Measurements from ENCODE around the gene NMNAT3.

Gene NMNAT3

GRCh38 chr3:139638518-139638917 is 39.3 kb downstream of the NMNAT3 start:
- TF ChIP-seq, protein P1, sequence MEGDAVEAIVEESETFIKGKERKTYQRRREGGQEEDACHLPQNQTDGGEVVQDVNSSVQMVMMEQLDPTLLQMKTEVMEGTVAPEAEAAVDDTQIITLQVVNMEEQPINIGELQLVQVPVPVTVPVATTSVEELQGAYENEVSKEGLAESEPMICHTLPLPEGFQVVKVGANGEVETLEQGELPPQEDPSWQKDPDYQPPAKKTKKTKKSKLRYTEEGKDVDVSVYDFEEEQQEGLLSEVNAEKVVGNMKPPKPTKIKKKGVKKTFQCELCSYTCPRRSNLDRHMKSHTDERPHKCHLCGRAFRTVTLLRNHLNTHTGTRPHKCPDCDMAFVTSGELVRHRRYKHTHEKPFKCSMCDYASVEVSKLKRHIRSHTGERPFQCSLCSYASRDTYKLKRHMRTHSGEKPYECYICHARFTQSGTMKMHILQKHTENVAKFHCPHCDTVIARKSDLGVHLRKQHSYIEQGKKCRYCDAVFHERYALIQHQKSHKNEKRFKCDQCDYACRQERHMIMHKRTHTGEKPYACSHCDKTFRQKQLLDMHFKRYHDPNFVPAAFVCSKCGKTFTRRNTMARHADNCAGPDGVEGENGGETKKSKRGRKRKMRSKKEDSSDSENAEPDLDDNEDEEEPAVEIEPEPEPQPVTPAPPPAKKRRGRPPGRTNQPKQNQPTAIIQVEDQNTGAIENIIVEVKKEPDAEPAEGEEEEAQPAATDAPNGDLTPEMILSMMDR (IDR thresholded peaks at IDR 0.05; ENCODE audit: low read depth, low read length) = no peak
- no peak for DNase-seq (ENCODE audit: extremely low read depth, low read depth)

GRCh38 chr3:139636511-139636910 is 41.3 kb downstream of the NMNAT3 start:
- TF ChIP-seq, protein P1 (IDR thresholded peaks at IDR 0.05; ENCODE audit: low read depth, low read length) = no peak
- DNase-seq (ENCODE audit: extremely low read depth, low read depth) = no peak

DNA sequence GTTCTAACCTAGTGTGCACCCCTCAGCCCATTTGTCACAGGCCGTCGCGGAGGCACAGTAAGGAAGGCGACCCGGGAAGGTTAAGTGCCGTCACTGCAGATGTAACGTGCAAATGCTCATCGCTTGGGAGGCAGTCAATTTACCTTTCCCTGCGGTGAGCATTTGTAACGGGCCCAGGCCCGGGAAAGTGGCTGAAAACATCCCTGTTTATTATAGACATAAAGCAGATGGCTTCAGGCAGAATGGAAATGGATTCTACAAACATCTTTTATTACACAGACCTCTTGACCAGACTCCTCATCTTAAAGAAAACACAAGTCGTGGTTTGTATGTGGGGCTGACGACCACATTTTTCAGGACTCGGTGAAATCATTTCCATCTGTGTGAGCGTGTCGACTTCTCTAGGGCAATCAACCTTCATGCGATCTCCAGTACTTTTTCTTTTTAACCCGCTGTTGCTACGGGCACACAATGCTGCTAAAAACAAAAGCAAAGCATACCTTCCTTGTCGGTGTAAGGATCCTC is 43.6 kb downstream of the NMNAT3 start:
- DNase-seq (ENCODE audit: extremely low read depth, low read depth) = no peak
- TF ChIP-seq, protein P1 (IDR thresholded peaks at IDR 0.05; ENCODE audit: low read depth, low read length) = no peak

GRCh38 chr3:139633511-139633910 is 44.3 kb downstream of the NMNAT3 start:
- no peak for DNase-seq (ENCODE audit: extremely low read depth, low read depth)
- TF ChIP-seq, protein P1 (IDR thresholded peaks at IDR 0.05; ENCODE audit: low read depth, low read length) = no peak

DNA sequence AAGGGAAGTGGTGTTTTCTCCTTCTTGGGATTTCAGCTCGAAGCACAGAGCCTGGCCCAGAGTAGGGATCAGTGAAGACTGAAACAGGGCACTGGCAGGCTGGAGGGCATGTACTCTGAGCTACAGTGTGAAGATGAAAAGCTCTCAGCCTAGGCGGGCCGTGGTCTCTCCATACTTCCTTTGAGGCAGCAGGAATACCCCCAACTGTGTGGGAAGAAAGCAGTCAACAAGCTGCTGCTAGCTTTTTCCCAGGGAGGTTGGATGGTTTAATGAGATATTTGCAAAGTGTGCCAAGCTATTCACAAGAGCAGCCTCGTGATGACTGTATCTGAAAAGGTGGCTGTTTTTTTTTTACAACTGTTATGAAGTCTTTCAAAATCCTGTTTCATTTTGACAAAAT is 47.2 kb downstream of the NMNAT3 start:
- TF ChIP-seq, protein P1 (IDR thresholded peaks at IDR 0.05; ENCODE audit: low read depth, low read length) = no peak
- DNase-seq (ENCODE audit: extremely low read depth, low read depth) = no peak

DNA sequence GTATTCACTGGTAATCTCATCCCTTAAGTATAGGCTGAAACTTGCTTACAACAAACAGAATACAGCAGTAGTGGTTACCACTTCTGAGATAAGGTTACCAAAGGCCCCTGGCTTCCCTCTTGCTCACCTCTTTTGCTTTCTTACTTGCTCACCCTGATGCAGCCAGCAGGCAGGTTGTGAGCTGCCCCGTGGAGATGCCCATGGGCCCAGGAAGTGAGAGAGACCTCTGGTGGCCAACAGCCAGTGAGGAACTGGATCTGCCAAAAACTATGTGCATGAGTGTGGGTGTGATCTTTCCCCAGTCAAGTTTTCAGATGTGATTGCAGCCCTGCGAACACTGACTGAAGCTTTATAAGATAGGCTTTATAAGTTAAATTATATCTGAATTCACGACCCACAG is 48.7 kb downstream of the NMNAT3 start:
- TF ChIP-seq, protein P1 (IDR thresholded peaks at IDR 0.05; ENCODE audit: low read depth, low read length) = peak; percentile 17
- DNase-seq (ENCODE audit: extremely low read depth, low read depth) = no peak

DNA sequence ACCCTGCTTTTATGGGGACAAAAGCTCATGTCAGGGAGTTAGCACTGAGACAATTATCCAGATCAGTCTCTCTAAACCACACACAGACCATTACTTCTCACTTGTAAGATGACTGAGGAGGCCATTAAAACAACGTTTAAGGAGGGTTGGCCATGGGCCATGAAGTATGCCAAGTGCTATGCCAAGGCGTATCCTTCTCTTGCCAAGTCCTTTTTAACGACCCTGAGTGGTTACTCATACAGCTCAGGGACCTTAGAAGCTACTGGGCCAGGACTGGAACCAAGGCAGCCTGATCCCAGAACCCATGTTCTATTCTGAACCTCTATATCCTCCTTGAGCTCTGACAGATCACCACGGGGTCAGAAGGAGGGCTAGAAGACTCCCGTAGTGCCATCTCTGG is 50.0 kb downstream of the NMNAT3 start:
- DNase-seq (ENCODE audit: extremely low read depth, low read depth) = no peak
- TF ChIP-seq, protein P1 (IDR thresholded peaks at IDR 0.05; ENCODE audit: low read depth, low read length) = no peak

Measured in AG09319 (cell line).